HEK293 (cell line): ENCODE results near the gene SLC26A11.

Experiments used
- KLF1 ChIP-seq: fragments of 450-650 bp; formaldehyde crosslinking; IDR thresholded peaks from 2 replicates; pipeline ENCODE4 v1.5.1; 2016; ENCODE audit warnings: missing biosample characterization, missing genetic modification characterization
- MZF1 ChIP-seq: fragments of 450-650 bp; formaldehyde crosslinking; IDR thresholded peaks from 2 replicates; pipeline ENCODE4 v1.5.1; 2017; ENCODE audit warnings: missing biosample characterization, missing genetic modification characterization, borderline replicate concordance
- PRDM10 ChIP-seq: fragments of 450-650 bp; formaldehyde crosslinking; IDR thresholded peaks from 2 replicates; pipeline ENCODE4 v1.5.1; 2016; ENCODE audit warnings: missing biosample characterization, missing genetic modification characterization
- RBAK ChIP-seq: fragments of 450-650 bp; formaldehyde crosslinking; IDR thresholded peaks from 2 replicates; pipeline ENCODE4 v1.5.1; 2016; ENCODE audit warnings: missing biosample characterization, missing genetic modification characterization
- REPIN1 ChIP-seq: fragments of 450-650 bp; formaldehyde crosslinking; IDR thresholded peaks from 2 replicates; pipeline ENCODE4 v1.5.1; 2017; ENCODE audit warnings: missing biosample characterization, missing genetic modification characterization, low read depth
- SETDB1 ChIP-seq: IDR thresholded peaks from one replicate; pipeline ENCODE4 v1.6.1; 2017; ENCODE audit warnings: mild to moderate bottlenecking, low read length, moderate library complexity, mixed read lengths; ENCODE audit not compliant: insufficient read length
- TRIM28 ChIP-seq: IDR thresholded peaks from 2 replicates; pipeline ENCODE4 v1.6.1; 2011; ENCODE audit warnings: low read length, control low read depth, borderline replicate concordance
- ZBTB1 ChIP-seq: fragments of 450-650 bp; formaldehyde crosslinking; IDR thresholded peaks from 2 replicates; pipeline ENCODE4 v1.5.1; 2016; ENCODE audit warnings: missing biosample characterization, missing genetic modification characterization
- ZBTB21 ChIP-seq: fragments of 450-650 bp; formaldehyde crosslinking; IDR thresholded peaks from 2 replicates; pipeline ENCODE4 v1.5.1; 2017; ENCODE audit warnings: missing biosample characterization, missing genetic modification characterization
- ZFP69B ChIP-seq: fragments of 450-650 bp; formaldehyde crosslinking; IDR thresholded peaks from 2 replicates; pipeline ENCODE4 v1.5.1; 2016; ENCODE audit warnings: missing biosample characterization, missing genetic modification characterization
- ZNF121 ChIP-seq: fragments of 450-650 bp; formaldehyde crosslinking; IDR thresholded peaks from 2 replicates; pipeline ENCODE4 v1.5.1; 2016; ENCODE audit warnings: missing biosample characterization, missing genetic modification characterization
- ZNF169 ChIP-seq: fragments of 450-650 bp; formaldehyde crosslinking; IDR thresholded peaks from 2 replicates; pipeline ENCODE4 v1.5.1; 2016; ENCODE audit warnings: missing biosample characterization, missing genetic modification characterization
- ZNF214 ChIP-seq: fragments of 450-650 bp; formaldehyde crosslinking; IDR thresholded peaks from 2 replicates; pipeline ENCODE4 v1.5.1; 2017; ENCODE audit warnings: missing biosample characterization, mild to moderate bottlenecking, missing genetic modification characterization, borderline replicate concordance
- ZNF23 ChIP-seq: fragments of 450-650 bp; formaldehyde crosslinking; IDR thresholded peaks from 2 replicates; pipeline ENCODE4 v1.5.1; 2016; ENCODE audit warnings: missing biosample characterization, missing genetic modification characterization, borderline replicate concordance
- ZNF324 ChIP-seq: fragments of 450-650 bp; formaldehyde crosslinking; IDR thresholded peaks from 2 replicates; pipeline ENCODE4 v1.5.1; 2016; ENCODE audit warnings: missing biosample characterization, missing genetic modification characterization
- ZNF37A ChIP-seq: fragments of 450-650 bp; IDR thresholded peaks from 2 replicates; pipeline ENCODE4 v1.5.1; 2018; ENCODE audit warnings: missing biosample characterization, missing genetic modification characterization
- ZNF549 ChIP-seq: fragments of 450-650 bp; IDR thresholded peaks from 2 replicates; pipeline ENCODE4 v1.5.1; 2018; ENCODE audit warnings: missing biosample characterization, missing genetic modification characterization, mild to moderate bottlenecking, inconsistent platforms, moderate library complexity
- ZNF558 ChIP-seq: fragments of 450-650 bp; formaldehyde crosslinking; IDR thresholded peaks from 2 replicates; pipeline ENCODE4 v1.5.1; 2016; ENCODE audit warnings: missing biosample characterization, missing genetic modification characterization
- ZNF629 ChIP-seq: fragments of 450-650 bp; formaldehyde crosslinking; IDR thresholded peaks from 2 replicates; pipeline ENCODE4 v1.5.1; 2017; ENCODE audit warnings: missing biosample characterization, missing genetic modification characterization
- ZNF660 ChIP-seq: fragments of 450-650 bp; IDR thresholded peaks from 2 replicates; pipeline ENCODE4 v1.5.1; 2018; ENCODE audit warnings: missing biosample characterization, mild to moderate bottlenecking, missing genetic modification characterization
- ZNF664 ChIP-seq: fragments of 450-650 bp; formaldehyde crosslinking; IDR thresholded peaks from 2 replicates; pipeline ENCODE4 v1.5.1; 2016; ENCODE audit warnings: missing biosample characterization, missing genetic modification characterization
- ZNF707 ChIP-seq: fragments of 450-650 bp; formaldehyde crosslinking; IDR thresholded peaks from 2 replicates; pipeline ENCODE4 v1.5.1; 2016; ENCODE audit warnings: missing biosample characterization, missing genetic modification characterization
- ZNF791 ChIP-seq: fragments of 450-650 bp; formaldehyde crosslinking; IDR thresholded peaks from 2 replicates; pipeline ENCODE4 v1.5.1; 2016; ENCODE audit warnings: missing biosample characterization, missing genetic modification characterization
- ZNF830 ChIP-seq: fragments of 450-650 bp; IDR thresholded peaks from 2 replicates; pipeline ENCODE4 v1.5.0; 2018; ENCODE audit warnings: missing biosample characterization, missing genetic modification characterization, low read depth, mild to moderate bottlenecking, moderate library complexity
- ZSCAN16 ChIP-seq: fragments of 450-650 bp; formaldehyde crosslinking; IDR thresholded peaks from 2 replicates; pipeline ENCODE4 v1.5.1; 2016; ENCODE audit warnings: missing biosample characterization, missing genetic modification characterization
- ZSCAN23 ChIP-seq: fragments of 450-650 bp; formaldehyde crosslinking; IDR thresholded peaks from 2 replicates; pipeline ENCODE4 v1.5.1; 2016; ENCODE audit warnings: missing biosample characterization, missing genetic modification characterization
- TF ChIP-seq, protein P1 (sequence below): fragments of 450-650 bp; formaldehyde crosslinking; IDR thresholded peaks from 2 replicates; pipeline ENCODE4 v1.5.1; 2016; ENCODE audit warnings: missing biosample characterization, missing genetic modification characterization
- TF ChIP-seq, protein P2 (sequence below): fragments of 450-650 bp; formaldehyde crosslinking; IDR thresholded peaks from 2 replicates; pipeline ENCODE4 v1.5.1; 2016; ENCODE audit warnings: missing biosample characterization, missing genetic modification characterization
- TF ChIP-seq, protein P3 (sequence below): fragments of 450-650 bp; formaldehyde crosslinking; IDR thresholded peaks from 2 replicates; pipeline ENCODE4 v1.5.1; 2016; ENCODE audit warnings: missing biosample characterization, missing genetic modification characterization
- TF ChIP-seq, protein P4 (sequence below): fragments of 450-650 bp; formaldehyde crosslinking; IDR thresholded peaks from 2 replicates; pipeline ENCODE4 v1.5.1; 2016; ENCODE audit warnings: missing biosample characterization, missing genetic modification characterization, borderline replicate concordance

Gene SLC26A11

GRCh38 chr17:80220054-80220735 is at the start of gene SLC26A11, which contains the start of gene SGSH (continued):
- TF ChIP-seq, protein P1, sequence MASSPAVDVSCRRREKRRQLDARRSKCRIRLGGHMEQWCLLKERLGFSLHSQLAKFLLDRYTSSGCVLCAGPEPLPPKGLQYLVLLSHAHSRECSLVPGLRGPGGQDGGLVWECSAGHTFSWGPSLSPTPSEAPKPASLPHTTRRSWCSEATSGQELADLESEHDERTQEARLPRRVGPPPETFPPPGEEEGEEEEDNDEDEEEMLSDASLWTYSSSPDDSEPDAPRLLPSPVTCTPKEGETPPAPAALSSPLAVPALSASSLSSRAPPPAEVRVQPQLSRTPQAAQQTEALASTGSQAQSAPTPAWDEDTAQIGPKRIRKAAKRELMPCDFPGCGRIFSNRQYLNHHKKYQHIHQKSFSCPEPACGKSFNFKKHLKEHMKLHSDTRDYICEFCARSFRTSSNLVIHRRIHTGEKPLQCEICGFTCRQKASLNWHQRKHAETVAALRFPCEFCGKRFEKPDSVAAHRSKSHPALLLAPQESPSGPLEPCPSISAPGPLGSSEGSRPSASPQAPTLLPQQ (tag by site-specific recombination): no peak
- no peak for TF ChIP-seq ZFP69B
- TF ChIP-seq ZSCAN16 (tag by site-specific recombination): no peak
- no peak for TF ChIP-seq ZNF791 (tag by site-specific recombination)
- TF ChIP-seq ZNF549 (tag by site-specific recombination): no peak
- TF ChIP-seq, protein P2, sequence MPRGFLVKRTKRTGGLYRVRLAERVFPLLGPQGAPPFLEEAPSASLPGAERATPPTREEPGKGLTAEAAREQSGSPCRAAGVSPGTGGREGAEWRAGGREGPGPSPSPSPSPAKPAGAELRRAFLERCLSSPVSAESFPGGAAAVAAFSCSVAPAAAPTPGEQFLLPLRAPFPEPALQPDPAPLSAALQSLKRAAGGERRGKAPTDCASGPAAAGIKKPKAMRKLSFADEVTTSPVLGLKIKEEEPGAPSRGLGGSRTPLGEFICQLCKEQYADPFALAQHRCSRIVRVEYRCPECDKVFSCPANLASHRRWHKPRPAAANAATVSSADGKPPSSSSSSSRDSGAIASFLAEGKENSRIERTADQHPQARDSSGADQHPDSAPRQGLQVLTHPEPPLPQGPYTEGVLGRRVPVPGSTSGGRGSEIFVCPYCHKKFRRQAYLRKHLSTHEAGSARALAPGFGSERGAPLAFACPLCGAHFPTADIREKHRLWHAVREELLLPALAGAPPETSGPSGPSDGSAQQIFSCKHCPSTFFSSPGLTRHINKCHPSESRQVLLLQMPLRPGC (tag by site-specific recombination): no peak
- TF ChIP-seq TRIM28: no peak
- no peak for TF ChIP-seq ZNF169
- TF ChIP-seq KLF1 (tag by site-specific recombination): peak; percentile 59
- TF ChIP-seq ZNF324 (tag by site-specific recombination): peak; percentile 46; the same call in 1 of the 2 replicates
- TF ChIP-seq ZNF214: no peak
- no peak for TF ChIP-seq PRDM10 (tag by site-specific recombination)
- TF ChIP-seq ZNF664 (tag by site-specific recombination): no peak
- no peak for TF ChIP-seq ZBTB1 (tag by site-specific recombination)
- no peak for TF ChIP-seq ZNF707 (tag by site-specific recombination)
- TF ChIP-seq ZSCAN23 (tag by site-specific recombination): no peak
- TF ChIP-seq SETDB1: no peak
- TF ChIP-seq RBAK (tag by site-specific recombination): no peak
- TF ChIP-seq, protein P3, sequence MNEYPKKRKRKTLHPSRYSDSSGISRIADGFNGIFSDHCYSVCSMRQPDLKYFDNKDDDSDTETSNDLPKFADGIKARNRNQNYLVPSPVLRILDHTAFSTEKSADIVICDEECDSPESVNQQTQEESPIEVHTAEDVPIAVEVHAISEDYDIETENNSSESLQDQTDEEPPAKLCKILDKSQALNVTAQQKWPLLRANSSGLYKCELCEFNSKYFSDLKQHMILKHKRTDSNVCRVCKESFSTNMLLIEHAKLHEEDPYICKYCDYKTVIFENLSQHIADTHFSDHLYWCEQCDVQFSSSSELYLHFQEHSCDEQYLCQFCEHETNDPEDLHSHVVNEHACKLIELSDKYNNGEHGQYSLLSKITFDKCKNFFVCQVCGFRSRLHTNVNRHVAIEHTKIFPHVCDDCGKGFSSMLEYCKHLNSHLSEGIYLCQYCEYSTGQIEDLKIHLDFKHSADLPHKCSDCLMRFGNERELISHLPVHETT (tag by site-specific recombination): 0 out of 2 replicates have a peak, but pooled peaks have one; percentile 1
- no peak for TF ChIP-seq ZNF23 (tag by site-specific recombination)
- no peak for TF ChIP-seq ZBTB21
- TF ChIP-seq REPIN1 (tag by site-specific recombination): peak; percentile 32; the same call in 1 of the 2 replicates
- TF ChIP-seq, protein P4, sequence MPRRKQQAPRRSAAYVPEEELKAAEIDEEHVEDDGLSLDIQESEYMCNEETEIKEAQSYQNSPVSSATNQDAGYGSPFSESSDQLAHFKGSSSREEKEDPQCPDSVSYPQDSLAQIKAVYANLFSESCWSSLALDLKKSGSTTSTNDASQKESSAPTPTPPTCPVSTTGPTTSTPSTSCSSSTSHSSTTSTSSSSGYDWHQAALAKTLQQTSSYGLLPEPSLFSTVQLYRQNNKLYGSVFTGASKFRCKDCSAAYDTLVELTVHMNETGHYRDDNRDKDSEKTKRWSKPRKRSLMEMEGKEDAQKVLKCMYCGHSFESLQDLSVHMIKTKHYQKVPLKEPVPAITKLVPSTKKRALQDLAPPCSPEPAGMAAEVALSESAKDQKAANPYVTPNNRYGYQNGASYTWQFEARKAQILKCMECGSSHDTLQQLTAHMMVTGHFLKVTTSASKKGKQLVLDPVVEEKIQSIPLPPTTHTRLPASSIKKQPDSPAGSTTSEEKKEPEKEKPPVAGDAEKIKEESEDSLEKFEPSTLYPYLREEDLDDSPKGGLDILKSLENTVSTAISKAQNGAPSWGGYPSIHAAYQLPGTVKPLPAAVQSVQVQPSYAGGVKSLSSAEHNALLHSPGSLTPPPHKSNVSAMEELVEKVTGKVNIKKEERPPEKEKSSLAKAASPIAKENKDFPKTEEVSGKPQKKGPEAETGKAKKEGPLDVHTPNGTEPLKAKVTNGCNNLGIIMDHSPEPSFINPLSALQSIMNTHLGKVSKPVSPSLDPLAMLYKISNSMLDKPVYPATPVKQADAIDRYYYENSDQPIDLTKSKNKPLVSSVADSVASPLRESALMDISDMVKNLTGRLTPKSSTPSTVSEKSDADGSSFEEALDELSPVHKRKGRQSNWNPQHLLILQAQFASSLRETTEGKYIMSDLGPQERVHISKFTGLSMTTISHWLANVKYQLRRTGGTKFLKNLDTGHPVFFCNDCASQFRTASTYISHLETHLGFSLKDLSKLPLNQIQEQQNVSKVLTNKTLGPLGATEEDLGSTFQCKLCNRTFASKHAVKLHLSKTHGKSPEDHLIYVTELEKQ: no peak
- TF ChIP-seq ZNF37A (tag by site-specific recombination): no peak
- TF ChIP-seq ZNF660 (tag by site-specific recombination): no peak
- no peak for TF ChIP-seq ZNF121 (tag by site-specific recombination)
- no peak for TF ChIP-seq ZNF558 (tag by site-specific recombination)
- TF ChIP-seq ZNF629: no peak
- no peak for TF ChIP-seq MZF1 (tag by site-specific recombination)
- no peak for TF ChIP-seq ZNF830
